DOHH2 (cell line): ENCODE measurements around the gene PIGA.

Experiments
- H3F3A ChIP-seq: fragments of 200-600 bp; sonication (generic), shearing (Covaris generic); 2 replicates; pipeline ENCODE4 v1.6.0; 2016; ENCODE audit warnings: antibody characterized with exemption, mild to moderate bottlenecking; ENCODE audit not compliant: control insufficient read depth, insufficient read depth
- H3K27ac ChIP-seq: fragments of 200-600 bp; sonication (generic); 2 replicates; pipeline ENCODE4 v1.5.1; 2014; ENCODE audit warnings: low read depth, mild to moderate bottlenecking, low read length, moderate library complexity
- H3K27me3 ChIP-seq: fragments of 200-600 bp; sonication (generic); 2 replicates; pipeline ENCODE4 v1.6.1; 2014; ENCODE audit warnings: mild to moderate bottlenecking, low read length, mixed read lengths; ENCODE audit not compliant: control insufficient read depth
- H3K36me3 ChIP-seq: fragments of 200-600 bp; sonication (generic); 2 replicates; pipeline ENCODE4 v1.6.1; 2014; ENCODE audit warnings: mild to moderate bottlenecking, low read length, moderate library complexity, mixed read lengths; ENCODE audit not compliant: control insufficient read depth
- H3K4me1 ChIP-seq: fragments of 200-600 bp; sonication (generic); 2 replicates; pipeline ENCODE4 v1.6.1; 2014; ENCODE audit warnings: mild to moderate bottlenecking, low read length, mixed read lengths; ENCODE audit not compliant: control insufficient read depth
- H3K4me2 ChIP-seq: fragments of 200-600 bp; sonication (generic); 2 replicates; pipeline ENCODE4 v1.6.0; 2014; ENCODE audit warnings: mild to moderate bottlenecking, low read length, moderate library complexity
- H3K4me3 ChIP-seq: fragments of 200-600 bp; sonication (generic); 2 replicates; pipeline ENCODE4 v1.5.1; 2014; ENCODE audit warnings: mild to moderate bottlenecking, low read length, mixed read lengths
- H3K79me2 ChIP-seq: fragments of 200-600 bp; sonication (generic); 2 replicates; pipeline ENCODE4 v1.6.1; 2014; ENCODE audit warnings: mild to moderate bottlenecking, low read length, mixed read lengths; ENCODE audit not compliant: control insufficient read depth
- H3K9me2 ChIP-seq: fragments of 200-600 bp; sonication (generic); replicated peaks from 2 replicates; pipeline ENCODE4 v1.6.1; 2014; ENCODE audit warnings: mild to moderate bottlenecking, low read length, mixed read lengths; ENCODE audit not compliant: control insufficient read depth
- H3K9me3 ChIP-seq: fragments of 200-600 bp; sonication (generic); 2 replicates; pipeline ENCODE4 v1.6.1; 2014; ENCODE audit warnings: antibody characterized with exemption, low read length, mixed read lengths; ENCODE audit not compliant: control insufficient read depth, insufficient read depth
- H4K20me1 ChIP-seq: fragments of 200-600 bp; sonication (generic); 2 replicates; pipeline ENCODE4 v1.6.0; 2014; ENCODE audit warnings: low read depth, mild to moderate bottlenecking, antibody characterized with exemption, low read length, moderate library complexity; ENCODE audit not compliant: control insufficient read depth, insufficient read depth
- CTCF ChIP-seq: fragments of 200-600 bp; sonication (generic); IDR thresholded peaks from one replicate; pipeline ENCODE4 v1.5.1; 2014; ENCODE audit warnings: antibody characterized with exemption, mild to moderate bottlenecking, low read depth, low read length; ENCODE audit not compliant: poor library complexity, severe bottlenecking
- EZH2phosphoT487 ChIP-seq: fragments of 200-600 bp; sonication (generic); IDR thresholded peaks from 2 replicates; pipeline ENCODE4 v1.6.1; 2017; ENCODE audit warnings: borderline replicate concordance, mild to moderate bottlenecking, antibody characterized with exemption, low read length, moderate library complexity, mixed read lengths

PIGA gene

GRCh38 chrX:15376956-15377355, 41.6 kb upstream of the PIGA start:
- TF ChIP-seq CTCF = no peak
- TF ChIP-seq EZH2phosphoT487 = no peak
- no peaks in the 10 kb centered on the region for H3K9me2 ChIP-seq
- no peak overlapping the region for H3K4me3 ChIP-seq
- no peak overlapping the region for H3K4me2 ChIP-seq
- H4K20me1 ChIP-seq = no peaks in the 10 kb centered on the region
- no peaks in the 10 kb centered on the region for H3K9me3 ChIP-seq
- H3K27me3 ChIP-seq = no peaks in the 10 kb centered on the region
- peaks cover 2% of the 10 kb centered on the region; the same call in 1 of the 2 replicates for H3K4me1 ChIP-seq
- no peaks in the 10 kb centered on the region for H3K79me2 ChIP-seq
- H3K36me3 ChIP-seq = no peaks in the 10 kb centered on the region
- H3K27ac ChIP-seq = no peak overlapping the region
- H3F3A ChIP-seq = no peaks in the 10 kb centered on the region

- no peaks in the 10 kb centered on the region for H3F3A ChIP-seq
- H4K20me1 ChIP-seq = no peaks in the 10 kb centered on the region
- H3K79me2 ChIP-seq = no peaks in the 10 kb centered on the region
- H3K4me2 ChIP-seq = no peak overlapping the region
- H3K9me3 ChIP-seq = no peaks in the 10 kb centered on the region
- H3K4me3 ChIP-seq = no peak overlapping the region
- no peaks in the 10 kb centered on the region for H3K36me3 ChIP-seq
- TF ChIP-seq EZH2phosphoT487 (no peak), CTCF (no peak)
- no peaks in the 10 kb centered on the region for H3K9me2 ChIP-seq
- H3K27ac ChIP-seq = no peak overlapping the region
- no peaks in the 10 kb centered on the region for H3K27me3 ChIP-seq
- H3K4me1 ChIP-seq = peaks cover 2% of the 10 kb centered on the region; the same call in 1 of the 2 replicates
Measured at GRCh38 chrX:15373976-15374375, 38.7 kb upstream of the PIGA start.

- Histone ChIP-seq H4K20me1 (no peaks in the 10 kb centered on the region), H3F3A (no peaks in the 10 kb centered on the region), H3K27me3 (no peaks in the 10 kb centered on the region), H3K4me3 (no peak overlapping the region), H3K9me3 (no peaks in the 10 kb centered on the region), H3K27ac (no peak overlapping the region), H3K9me2 (no peaks in the 10 kb centered on the region), H3K79me2 (no peaks in the 10 kb centered on the region), H3K4me1 (peaks cover 7% of the 10 kb centered on the region), H3K4me2 (no peak overlapping the region), H3K36me3 (no peaks in the 10 kb centered on the region)
- TF ChIP-seq EZH2phosphoT487 (no peak), CTCF (no peak)
Measured at GRCh38 chrX:15366506-15367352, 31.4 kb upstream of the PIGA start.
